BLaER1 treated with 17β-estradiol and CSF1 and Interleukin-3, amounts not matched to agents 10 nM and 100 nM (cell line): ENCODE data around the gene EFCAB5.
A peak's percentile ranks its signal among the peaks of the same experiment; 100 is the strongest.
"Not testable (repeated sequence)": the region's sequence is repeated elsewhere in the genome, so short reads cannot be mapped to it uniquely, and the experiment has no call there.

Experiments used
- H3K27ac ChIP-seq, 11 experiments: shearing (Covaris generic); formaldehyde crosslinking; 2 replicates each; pipeline ENCODE4 v1.8.1; 2022
- H3K27me3 ChIP-seq, 11 experiments: shearing (Covaris generic); formaldehyde crosslinking; 2 replicates each; pipeline ENCODE4 v1.8.1; 2022
- H3K36me3 ChIP-seq, 11 experiments: shearing (Covaris generic); formaldehyde crosslinking; 2 replicates each; pipeline ENCODE4 v1.8.1; 2022
- H3K4me1 ChIP-seq, 10 experiments: shearing (Covaris generic); formaldehyde crosslinking; 2 replicates each; pipeline ENCODE4 v1.8.1; 2022
- H3K4me2 ChIP-seq, 11 experiments: shearing (Covaris generic); formaldehyde crosslinking; 2 replicates each; pipeline ENCODE4 v1.8.1; 2022
- H3K4me3 ChIP-seq, 10 experiments: shearing (Covaris generic); formaldehyde crosslinking; 2 replicates each; pipeline ENCODE4 v1.8.1; 2022
- H3K9ac ChIP-seq, 11 experiments: shearing (Covaris generic); formaldehyde crosslinking; 2 replicates each; pipeline ENCODE4 v1.8.1; 2022
- H3K9me3 ChIP-seq, 11 experiments: shearing (Covaris generic); formaldehyde crosslinking; replicated peaks in 1 of 11; 2 replicates each; pipeline ENCODE4 v1.8.1; 2022
- H4K20me1 ChIP-seq, 11 experiments: shearing (Covaris generic); formaldehyde crosslinking; 2 replicates each; pipeline ENCODE4 v1.8.1; 2022
- Cebpa-rat ChIP-seq, 11 experiments: shearing (Covaris generic); IDR thresholded peaks; 2 replicates each; pipeline ENCODE4 v1.8.1; 2022

The EFCAB5 gene

GRCh38 chr17:30002088-30002487, 60.7 kb downstream of the EFCAB5 start:
- Histone ChIP-seq H3K4me2 (no peak overlapping the region), H4K20me1 (no peaks in the 10 kb centered on the region), H3K27me3 (no peaks in the 10 kb centered on the region), H3K36me3 (no peaks in the 10 kb centered on the region), H3K9me3 (no peaks in the 10 kb centered on the region), H3K4me1 (peaks cover 0 to 13% (median 0%) of the 10 kb centered on the region in 10 experiments; a peak in 3 of 20 replicates), H3K9ac (no peak overlapping the region), H3K27ac (no peak overlapping the region), H3K4me3 (no peak overlapping the region)
- TF ChIP-seq Cebpa-rat (IDR thresholded peaks at IDR 0.05): no peak

GRCh38 chr17:30005709-30006320, 64.4 kb downstream of the EFCAB5 start:
- no peak for TF ChIP-seq Cebpa-rat (IDR thresholded peaks at IDR 0.05)
- no peaks in the 10 kb centered on the region for H3K36me3 ChIP-seq
- H4K20me1 ChIP-seq: no peaks in the 10 kb centered on the region
- no peaks in the 10 kb centered on the region for H3K9me3 ChIP-seq
- H3K4me2 ChIP-seq: no peak overlapping the region
- no peaks in the 10 kb centered on the region for H3K27me3 ChIP-seq
- H3K27ac ChIP-seq: no peak overlapping the region
- no peak overlapping the region for H3K9ac ChIP-seq
- peaks cover 0 to 13% (median 0%) of the 10 kb centered on the region in 10 experiments; a peak in 3 of 20 replicates for H3K4me1 ChIP-seq
- H3K4me3 ChIP-seq: no peak overlapping the region

- H3K9ac ChIP-seq, H3K4me2 ChIP-seq, H3K4me1 ChIP-seq, H3K27ac ChIP-seq, H4K20me1 ChIP-seq, H3K36me3 ChIP-seq, H3K4me3 ChIP-seq, H3K27me3 ChIP-seq: not testable (repeated sequence)
- peaks cover 7 to 16% (median 11%) of the 10 kb centered on the region in 11 experiments for H3K9me3 ChIP-seq
Measured at GRCh38 chr17:30011934-30012333, 70.5 kb downstream of the EFCAB5 start.

GRCh38 chr17:30021708-30022317, 80.4 kb downstream of the EFCAB5 start:
- H3K4me2 ChIP-seq: no peak overlapping the region
- H3K27ac ChIP-seq: no peak overlapping the region
- no peaks in the 10 kb centered on the region for H3K36me3 ChIP-seq
- H3K9me3 ChIP-seq: no peaks in the 10 kb centered on the region
- H4K20me1 ChIP-seq: no peaks in the 10 kb centered on the region
- no peaks in the 10 kb centered on the region for H3K27me3 ChIP-seq
- H3K4me3 ChIP-seq: no peak overlapping the region
- TF ChIP-seq Cebpa-rat (IDR thresholded peaks at IDR 0.05): no peak
- no peaks in the 10 kb centered on the region for H3K4me1 ChIP-seq
- no peak overlapping the region for H3K9ac ChIP-seq

- not testable (repeated sequence) for H3K4me1 ChIP-seq, H3K4me3 ChIP-seq, H3K27me3 ChIP-seq, H3K9ac ChIP-seq, H3K36me3 ChIP-seq, H4K20me1 ChIP-seq, H3K9me3 ChIP-seq, H3K4me2 ChIP-seq, H3K27ac ChIP-seq
Measured at GRCh38 chr17:30025325-30025724, 83.9 kb downstream of the EFCAB5 start.

GRCh38 chr17:30027676-30028075, 86.2 kb downstream of the EFCAB5 start:
- no peaks in the 10 kb centered on the region for H3K36me3 ChIP-seq
- H3K9ac ChIP-seq: no peak overlapping the region
- TF ChIP-seq Cebpa-rat (IDR thresholded peaks at IDR 0.05): no peak
- H4K20me1 ChIP-seq: no peaks in the 10 kb centered on the region
- H3K4me2 ChIP-seq: no peak overlapping the region
- H3K27ac ChIP-seq: no peak overlapping the region
- H3K9me3 ChIP-seq: no peaks in the 10 kb centered on the region
- no peak overlapping the region for H3K4me3 ChIP-seq
- peaks cover 0 to 6% (median 0%) of the 10 kb centered on the region in 10 experiments; a peak in 1 of 20 replicates for H3K4me1 ChIP-seq
- H3K27me3 ChIP-seq: no peaks in the 10 kb centered on the region

GRCh38 chr17:30031214-30031869, 89.9 kb downstream of the EFCAB5 start:
- TF ChIP-seq Cebpa-rat (IDR thresholded peaks at IDR 0.05): no peak
- no peak overlapping the region for H3K27ac ChIP-seq
- no peak overlapping the region for H3K4me3 ChIP-seq
- no peaks in the 10 kb centered on the region for H3K27me3 ChIP-seq
- 0 out of 22 replicates have a peak overlapping the region, but pooled peaks of 1 of the 11 experiments have one; percentile 0 for H3K4me2 ChIP-seq
- no peaks in the 10 kb centered on the region for H4K20me1 ChIP-seq
- no peaks in the 10 kb centered on the region for H3K36me3 ChIP-seq
- H3K9ac ChIP-seq: no peak overlapping the region
- no peaks in the 10 kb centered on the region for H3K9me3 ChIP-seq
- peaks cover 0 to 6% (median 0%) of the 10 kb centered on the region in 10 experiments; a peak in 1 of 20 replicates for H3K4me1 ChIP-seq

GRCh38 chr17:30035369-30035768, 93.9 kb downstream of the EFCAB5 start:
- Histone ChIP-seq H3K9me3 (peaks cover 10 to 24% (median 18%) of the 10 kb centered on the region in 11 experiments), H3K9ac (no peak overlapping the region), H4K20me1 (no peaks in the 10 kb centered on the region), H3K4me2 (no peak overlapping the region), H3K27ac (no peak overlapping the region), H3K27me3 (no peaks in the 10 kb centered on the region), H3K36me3 (peaks cover 0 to 16% (median 0%) of the 10 kb centered on the region in 11 experiments; a peak in 3 of 22 replicates), H3K4me1 (peaks cover 0 to 11% (median 6%) of the 10 kb centered on the region in 10 experiments; a peak in 15 of 20 replicates), H3K4me3 (no peak overlapping the region)
- TF ChIP-seq Cebpa-rat (IDR thresholded peaks at IDR 0.05): no peak

- peak overlapping the region in 3 of 10 experiments; percentile 12 to 19 (median 15); a peak in 2 of 20 replicates for H3K4me3 ChIP-seq
- peak overlapping the region in 10 of 11 experiments; percentile 17 to 73 (median 32); a peak in 15 of 22 replicates for H3K4me2 ChIP-seq
- H3K27me3 ChIP-seq: not testable (repeated sequence)
Measured at GRCh38 chr17:30040719-30041518, 99.5 kb downstream of the EFCAB5 start.

More at GRCh38 chr17:30040719-30041518, 99.5 kb downstream of the EFCAB5 start:
- Histone ChIP-seq H3K9me3 (peaks cover 27 to 41% (median 37%) of the 10 kb centered on the region in 11 experiments), H3K4me1 (peaks cover 0 to 20% (median 14%) of the 10 kb centered on the region in 10 experiments; a peak in 18 of 20 replicates), H3K27ac (peak overlapping the region in 9 of 11 experiments; percentile 38 to 73 (median 53); a peak in 15 of 22 replicates), H3K36me3 (peaks cover 0 to 19% (median 0%) of the 10 kb centered on the region in 11 experiments; a peak in 3 of 22 replicates)
- not testable (repeated sequence) for H3K9ac ChIP-seq, H4K20me1 ChIP-seq
